NCI-H2227 treated with DMSO at 0.1 percent for 48 hours (cell line): Measurements from ENCODE around the gene EGFL6.

Source experiments
- DNase-seq: peaks from one replicate; lab custom pipeline; 2025; lab: John Stamatoyannopoulos, UW

The EGFL6 gene, protein sequence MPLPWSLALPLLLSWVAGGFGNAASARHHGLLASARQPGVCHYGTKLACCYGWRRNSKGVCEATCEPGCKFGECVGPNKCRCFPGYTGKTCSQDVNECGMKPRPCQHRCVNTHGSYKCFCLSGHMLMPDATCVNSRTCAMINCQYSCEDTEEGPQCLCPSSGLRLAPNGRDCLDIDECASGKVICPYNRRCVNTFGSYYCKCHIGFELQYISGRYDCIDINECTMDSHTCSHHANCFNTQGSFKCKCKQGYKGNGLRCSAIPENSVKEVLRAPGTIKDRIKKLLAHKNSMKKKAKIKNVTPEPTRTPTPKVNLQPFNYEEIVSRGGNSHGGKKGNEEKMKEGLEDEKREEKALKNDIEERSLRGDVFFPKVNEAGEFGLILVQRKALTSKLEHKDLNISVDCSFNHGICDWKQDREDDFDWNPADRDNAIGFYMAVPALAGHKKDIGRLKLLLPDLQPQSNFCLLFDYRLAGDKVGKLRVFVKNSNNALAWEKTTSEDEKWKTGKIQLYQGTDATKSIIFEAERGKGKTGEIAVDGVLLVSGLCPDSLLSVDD

DNA sequence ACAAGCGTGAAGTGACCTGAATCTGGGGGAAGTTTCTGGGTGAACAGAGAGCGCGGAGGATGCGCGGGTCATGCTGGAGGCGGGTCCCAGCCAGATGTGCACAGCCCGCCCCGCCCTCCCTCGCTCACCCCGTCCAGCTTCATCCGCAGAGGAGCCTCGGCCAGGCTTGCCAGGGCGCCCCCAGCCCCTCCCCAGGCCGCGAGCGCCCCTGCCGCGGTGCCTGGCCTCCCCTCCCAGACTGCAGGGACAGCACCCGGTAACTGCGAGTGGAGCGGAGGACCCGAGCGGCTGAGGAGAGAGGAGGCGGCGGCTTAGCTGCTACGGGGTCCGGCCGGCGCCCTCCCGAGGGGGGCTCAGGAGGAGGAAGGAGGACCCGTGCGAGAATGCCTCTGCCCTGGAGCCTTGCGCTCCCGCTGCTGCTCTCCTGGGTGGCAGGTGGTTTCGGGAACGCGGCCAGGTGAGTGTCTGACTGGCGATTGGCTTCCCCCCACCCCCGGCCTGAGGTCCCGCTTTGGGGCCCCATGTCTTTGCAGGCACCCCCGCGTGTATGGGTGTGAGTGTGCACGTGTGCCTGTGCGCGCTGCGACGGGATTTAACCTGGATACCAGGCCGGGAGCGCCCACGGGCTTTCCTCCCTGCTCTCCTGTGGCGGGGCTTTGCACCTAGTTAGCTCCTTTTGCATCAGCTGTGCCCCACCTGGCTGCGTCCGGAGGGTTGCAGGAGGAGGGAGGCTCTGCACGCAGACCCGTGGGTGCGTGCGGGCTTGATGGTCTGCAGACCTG lies at the start of gene EGFL6:
Gene EGFL6, plus strand, starts transcription at position 123 of the 782 bp plus-strand sequence. Its CDS starts 261 bp downstream, at position 384.
- DNase-seq, result no peak

- no peak for DNase-seq
These were observed 49.0 kb upstream of the EGFL6 start for GRCh38 chrX:13520351-13520750.

DNA sequence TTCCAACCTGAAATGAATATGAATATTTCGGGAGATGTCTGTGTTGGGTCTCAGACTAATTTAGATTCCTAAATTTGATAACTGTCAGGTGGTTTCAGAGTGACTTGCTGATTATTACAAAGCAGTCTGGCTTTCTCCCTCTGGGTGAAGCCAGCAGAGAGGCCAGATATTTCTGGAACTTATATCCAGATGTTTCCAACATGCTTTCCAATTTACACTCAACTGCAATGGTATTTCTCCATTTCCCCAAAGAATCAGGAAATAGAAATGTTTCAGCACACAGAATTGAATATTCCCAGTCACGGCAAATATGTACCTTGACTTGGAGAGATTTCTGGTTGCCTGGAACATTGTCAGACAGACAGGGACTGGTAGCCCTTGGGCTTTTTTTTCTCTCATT lies 48.5 kb upstream of the EGFL6 start:
- DNase-seq, result no peak

- no peak for DNase-seq
These were observed 46.6 kb upstream of the EGFL6 start for GRCh38 chrX:13522811-13523210.

GRCh38 chrX:13533726-13534125 lies 35.7 kb upstream of the EGFL6 start:
- no peak for DNase-seq

GRCh38 chrX:13535376-13536165 lies 33.8 kb upstream of the EGFL6 start:
- no peak for DNase-seq

- no peak for DNase-seq
These were observed 32.9 kb upstream of the EGFL6 start for GRCh38 chrX:13536551-13536950.

GRCh38 chrX:13538414-13538813 lies 31.0 kb upstream of the EGFL6 start:
- no peak for DNase-seq

DNA sequence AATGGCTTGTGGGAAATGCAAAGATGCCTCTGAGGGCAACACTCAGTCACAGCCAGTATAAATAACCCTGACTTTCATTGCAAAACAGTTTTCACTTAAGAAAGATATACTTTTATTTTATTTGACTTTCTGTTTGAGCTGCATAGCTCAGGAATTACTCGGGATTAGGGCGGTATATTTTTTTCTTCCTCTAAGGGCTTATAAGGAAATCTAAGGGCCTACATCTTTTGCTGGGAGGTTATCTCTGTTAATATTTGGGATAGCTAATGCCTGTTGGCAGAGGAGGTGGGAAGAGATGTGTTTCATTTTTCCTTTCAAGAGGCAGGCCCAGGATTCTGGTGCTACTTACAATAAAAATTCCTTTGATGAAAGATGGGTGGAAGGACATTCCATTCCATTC lies 28.8 kb upstream of the EGFL6 start:
- no peak for DNase-seq

- no peak for DNase-seq
These were observed 23.7 kb upstream of the EGFL6 start for GRCh38 chrX:13545726-13546125.

DNA sequence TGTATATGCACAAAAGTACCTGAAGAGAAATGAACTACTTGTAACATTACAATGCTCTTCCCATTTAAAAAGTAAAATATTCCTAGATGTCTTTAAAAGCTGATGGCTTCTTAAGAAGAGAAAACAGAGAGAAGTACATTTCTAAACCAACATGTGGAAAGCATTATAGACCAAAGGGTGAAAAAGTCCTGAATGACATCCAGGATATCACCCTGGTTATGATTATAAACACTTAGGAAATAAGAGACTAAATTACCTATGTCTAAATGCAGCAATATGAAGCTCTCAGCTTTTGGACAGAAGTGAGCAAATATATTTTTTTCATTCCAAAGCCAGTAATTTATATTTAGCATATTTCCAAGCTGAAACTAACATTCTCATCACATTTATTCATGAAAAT lies 21.7 kb upstream of the EGFL6 start:
- DNase-seq, result no peak

GRCh38 chrX:13550346-13550745 lies 19.1 kb upstream of the EGFL6 start:
- DNase-seq, result no peak

- no peak for DNase-seq
These were observed 17.8 kb upstream of the EGFL6 start for GRCh38 chrX:13551610-13552009.

- no peak for DNase-seq
These were observed 16.5 kb upstream of the EGFL6 start for GRCh38 chrX:13552892-13553291.

- DNase-seq, result no peak
These were observed 3.9 kb upstream of the EGFL6 start for GRCh38 chrX:13565511-13565910.

GRCh38 chrX:13570261-13570605 lies 832 bp downstream of the EGFL6 start:
- no peak for DNase-seq

DNA sequence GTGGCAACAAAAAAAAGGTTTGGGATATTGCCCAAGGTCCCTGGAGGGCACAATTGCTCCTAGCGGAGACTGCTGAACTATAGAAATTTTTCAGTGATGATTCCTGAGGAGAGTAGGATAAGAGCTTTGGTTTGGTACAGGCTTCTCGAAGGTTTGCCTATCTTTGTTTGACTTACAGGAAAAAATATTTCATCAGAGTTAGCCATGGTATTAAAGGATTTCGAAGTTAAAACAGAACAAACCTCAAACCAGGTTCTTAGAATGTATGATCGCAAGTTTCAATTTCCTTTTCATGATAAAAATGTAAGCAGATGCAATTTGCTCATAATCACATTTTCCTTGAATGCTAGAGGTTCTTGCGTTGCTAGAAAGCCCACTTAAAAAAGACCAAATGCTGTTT lies 1.7 kb downstream of the EGFL6 start:
- no peak for DNase-seq

- DNase-seq, result no peak
These were observed 5.2 kb downstream of the EGFL6 start for GRCh38 chrX:13574600-13574999.

DNA sequence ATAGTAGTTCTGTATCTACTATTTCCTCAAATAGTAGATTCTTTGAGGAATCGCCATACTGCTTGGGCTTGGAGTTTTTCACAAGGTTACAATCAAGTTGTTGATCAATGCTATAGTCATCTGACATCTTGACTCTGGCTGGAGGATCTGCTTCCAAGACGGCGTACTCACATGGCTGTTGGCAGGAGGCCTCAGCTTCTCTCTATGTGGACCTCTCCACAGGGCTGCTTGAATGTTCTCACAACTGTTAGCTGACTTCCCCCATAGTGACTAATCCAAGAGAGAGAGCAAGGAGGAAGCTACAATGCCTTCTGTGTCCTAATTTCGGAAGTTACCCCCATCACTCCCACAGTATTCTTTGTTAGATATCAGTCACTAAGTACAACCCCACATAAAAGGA lies 10.3 kb downstream of the EGFL6 start:
- DNase-seq, result no peak

GRCh38 chrX:13581554-13581953 lies 12.2 kb downstream of the EGFL6 start:
- no peak for DNase-seq

- DNase-seq, result no peak
These were observed 18.5 kb downstream of the EGFL6 start for GRCh38 chrX:13587786-13588477.

DNA sequence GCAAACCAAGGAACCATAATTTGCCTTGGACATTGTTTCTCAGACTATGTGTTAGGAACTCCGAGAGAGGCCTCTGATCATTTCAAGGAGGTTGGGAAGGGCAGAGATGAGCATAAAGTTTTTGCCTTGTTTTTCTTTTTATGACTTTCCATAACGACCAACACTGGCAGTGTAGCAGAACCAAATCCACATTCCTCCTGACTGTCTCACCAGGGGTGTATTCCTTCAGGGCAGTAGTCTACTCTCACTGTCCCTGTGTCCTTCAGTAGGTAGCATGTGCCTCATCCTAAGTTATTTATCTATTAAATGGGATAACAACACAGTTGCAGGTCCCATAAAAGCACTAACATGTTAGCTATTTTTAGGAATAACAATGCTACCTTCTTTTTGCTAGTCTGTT lies 20.8 kb downstream of the EGFL6 start:
- no peak for DNase-seq
